Ovary (tissue), 9 donors: Measurements from ENCODE around the gene CKLF. TPM values are rescaled to one million over a fixed set of nuclear protein-coding genes. Genes with fewer than 3 reads are reported as not detected.

Source experiments
- DNase-seq, 5 donors: peaks; one replicate each; pipeline ENCODE4 v3.0.0-alpha.2; 2019 to 2020
- H3K27ac ChIP-seq, 2 donors: fragments of 200-600 bp; one replicate each; pipeline versions ENCODE4 v1.5.1 to v1.8.0; 2019 to 2022
- H3K27me3 ChIP-seq: fragments of 200-600 bp; one replicate; pipeline ENCODE4 v1.8.0; 2022
- H3K36me3 ChIP-seq: fragments of 200-600 bp; sonication (generic); one replicate; pipeline ENCODE4 v1.5.1; 2019
- H3K4me1 ChIP-seq: one replicate; pipeline ENCODE4 v1.8.1; 2013; ENCODE audit warnings: mild to moderate bottlenecking, moderate library complexity; ENCODE audit not compliant: insufficient read depth
- H3K4me3 ChIP-seq: fragments of 200-600 bp; sonication (generic); one replicate; pipeline ENCODE4 v1.5.1; 2017
- H3K9me3 ChIP-seq, 2 donors: fragments of 200-600 bp in 1 of 2; sonication (generic) in 1 of 2; one replicate each; pipeline versions ENCODE4 v1.5.1 to v1.8.1; 2013 to 2019; ENCODE audit warnings: mild to moderate bottlenecking in 1 of 2, moderate library complexity in 1 of 2
- CTCF ChIP-seq, 3 donors: fragments of 450-650 bp in 2 of 3; fragments of 200-600 bp in 1 of 3; IDR thresholded peaks; one replicate each; pipeline versions ENCODE4 v1.5.1 to v1.8.0; 2016 to 2022; ENCODE audit warnings: antibody characterized with exemption in 3 of 3, mild to moderate bottlenecking in 1 of 3
- EP300 ChIP-seq: sonication (generic); formaldehyde crosslinking; IDR thresholded peaks from one replicate; pipeline ENCODE4 v1.6.1; 2017; ENCODE audit warnings: antibody characterized with exemption
- POLR2A ChIP-seq: fragments of 450-650 bp; IDR thresholded peaks from one replicate; pipeline ENCODE4 v1.6.1; 2017; ENCODE audit warnings: antibody characterized with exemption, mild to moderate bottlenecking, moderate library complexity
- WGBS, 3 donors: extraction: QIAGEN DNeasy Blood & Tissue Kit in 1 of 3; methylation state at CpG; one replicate each; pipeline versions ENCODE4 v1.1.5 to v1.1.7; 2013 to 2017; 5-methylcytosine and 5-hydroxymethylcytosine counted together
- intact Hi-C, 4 donors: fragments of 100-400 bp; cut with DNase I; formaldehyde crosslinking; loops; one replicate each; pipeline versions ENCODE4 v1.11.0 to v1.15.1; 2022 to 2023
- polyA plus RNA-seq, 2 donors: library from polyadenylated mRNA; stranded (reverse); fragments of 200-250 nt in 1 of 2; fragments of 350-450 nt in 1 of 2; fragmentation: Illumina TruSeq in 1 of 2; extraction: RNeasy Lipid Tissue Mini Kit (QIAGEN cat#74804) in 1 of 2; gene quantifications; one replicate each; pipeline ENCODE4 v1.2.3, GENCODE V29; 2013 to 2014
- total RNA-seq, 7 donors: library from RNA; depleted of rRNA in 2 of 7; stranded (reverse); fragments of >200 nt in 2 of 7; fragmentation: NEBNext Ultra II Directional in 3 of 7; extraction: Animal tissue kit (Norgen Biotek cat#: 25700) in 3 of 7; gene quantifications; one replicate each; pipeline versions ENCODE4 v1.1.0 to v1.2.4, GENCODE V29; 2016 to 2023
- donor health status: DM: no; HTN: no; CAD: no; lungs with moderate emphysema.
- donor health status: DM: no; HTN: no; CAD: no.
- donor health status: Bipolar disorder and iron deficiency.
- donor health status: DM: yes; HTN: yes; CAD: no.
- donor health status: DM: no; HTN: no; CAD: no.
- donor health status: DM: yes; HTN: yes; CAD: no.

Gene CKLF
- total and polyA plus RNA-seq, 9 donors = 22.3 to 46.8 (median 32.6) TPM

GRCh38 chr16:66525396-66526180 is 26.8 kb upstream of the CKLF start:
- TF ChIP-seq CTCF (IDR thresholded peaks at IDR 0.05) = no peak
- Histone ChIP-seq H3K27me3 (no peaks in the 10 kb centered on the region), H3K9me3 (no peaks in the 10 kb centered on the region), H3K27ac (no peak overlapping the region), H3K36me3 (no peaks in the 10 kb centered on the region), H3K4me1 (peaks cover 7% of the 10 kb centered on the region), H3K4me3 (no peak overlapping the region)
- 92 to 95% (median 92%) methylated on average over 9 of the region's 9 CpGs for WGBS, 3 donors
- intact Hi-C loops = no loop called here
- no peak for DNase-seq

GRCh38 chr16:66528294-66528693 is 24.1 kb upstream of the CKLF start:
- no peak for DNase-seq
- no peak overlapping the region for H3K4me3 ChIP-seq
- TF ChIP-seq POLR2A (no peak), EP300 (no peak), CTCF (IDR thresholded peaks at IDR 0.05) (no peak)
- H3K4me1 ChIP-seq = no peaks in the 10 kb centered on the region
- intact Hi-C loops = no loop called here
- H3K27me3 ChIP-seq = no peaks in the 10 kb centered on the region
- no peak overlapping the region for H3K27ac ChIP-seq
- WGBS, 3 donors = 92 to 96% (median 94%) methylated on average over 5 of the region's 5 CpGs
- no peaks in the 10 kb centered on the region for H3K36me3 ChIP-seq
- no peaks in the 10 kb centered on the region for H3K9me3 ChIP-seq

GRCh38 chr16:66529475-66529874 is 22.9 kb upstream of the CKLF start:
- Histone ChIP-seq H3K27ac (no peak overlapping the region), H3K9me3 (no peaks in the 10 kb centered on the region), H3K27me3 (no peaks in the 10 kb centered on the region), H3K36me3 (no peaks in the 10 kb centered on the region), H3K4me1 (no peaks in the 10 kb centered on the region), H3K4me3 (no peak overlapping the region)
- TF ChIP-seq POLR2A = no peak
- TF ChIP-seq CTCF (IDR thresholded peaks at IDR 0.05) = no peak
- TF ChIP-seq EP300 = no peak
- no peak for DNase-seq
- intact Hi-C loops = no loop called here
- WGBS, 3 donors = 84 to 86% (median 85%) methylated on average over 6 of the region's 6 CpGs

GRCh38 chr16:66534376-66534799 is 18.0 kb upstream of the CKLF start:
- no peaks in the 10 kb centered on the region for H3K36me3 ChIP-seq
- intact Hi-C loops = no loop called here
- no peaks in the 10 kb centered on the region for H3K9me3 ChIP-seq
- TF ChIP-seq CTCF (IDR thresholded peaks at IDR 0.05) = no peak
- H3K4me1 ChIP-seq = no peaks in the 10 kb centered on the region
- no peaks in the 10 kb centered on the region for H3K27me3 ChIP-seq
- 45 to 92% (median 70%) methylated on average over 1 of the region's 1 CpG for WGBS, 3 donors
- no peak for DNase-seq
- no peak overlapping the region for H3K27ac ChIP-seq
- H3K4me3 ChIP-seq = no peak overlapping the region
